NCI-H1105 treated with DMSO at 0.1 percent for 48 hours (cell line): ENCODE results near the gene HECW1.
A peak's percentile ranks its signal among the peaks of the same experiment; 100 is the strongest.

Experiments used
- DNase-seq: peaks from one replicate; lab custom pipeline; 2025; lab: John Stamatoyannopoulos, UW

The HECW1 gene

GRCh38 chr7:43372676-43373355 lies 260.4 kb downstream of the HECW1 start:
- DNase-seq, result no peak

- peak; percentile 37 for DNase-seq
Observed at GRCh38 chr7:43377196-43377960, 264.9 kb downstream of the HECW1 start.

DNA sequence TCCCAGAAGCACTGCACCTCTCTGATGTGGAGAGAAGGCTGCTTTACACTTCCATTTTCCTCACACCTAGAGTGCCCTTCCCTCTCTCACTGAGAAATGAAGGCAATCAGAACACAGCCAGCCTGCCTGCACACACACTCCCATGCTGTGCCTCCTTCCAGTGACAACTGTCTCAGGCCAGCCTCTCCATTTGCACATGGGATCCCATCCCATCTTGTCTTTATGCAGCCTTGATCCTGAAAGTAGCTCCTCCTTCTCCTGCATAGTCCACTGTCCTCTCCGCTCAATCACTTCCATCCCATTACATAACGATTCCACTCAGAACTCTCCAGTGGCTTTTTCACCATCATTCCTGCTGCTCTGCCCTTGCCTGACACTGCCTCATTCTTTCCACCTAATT lies 266.8 kb downstream of the HECW1 start:
- no peak for DNase-seq

- DNase-seq, result no peak
Observed at GRCh38 chr7:43384616-43385308, 272.3 kb downstream of the HECW1 start.

DNA sequence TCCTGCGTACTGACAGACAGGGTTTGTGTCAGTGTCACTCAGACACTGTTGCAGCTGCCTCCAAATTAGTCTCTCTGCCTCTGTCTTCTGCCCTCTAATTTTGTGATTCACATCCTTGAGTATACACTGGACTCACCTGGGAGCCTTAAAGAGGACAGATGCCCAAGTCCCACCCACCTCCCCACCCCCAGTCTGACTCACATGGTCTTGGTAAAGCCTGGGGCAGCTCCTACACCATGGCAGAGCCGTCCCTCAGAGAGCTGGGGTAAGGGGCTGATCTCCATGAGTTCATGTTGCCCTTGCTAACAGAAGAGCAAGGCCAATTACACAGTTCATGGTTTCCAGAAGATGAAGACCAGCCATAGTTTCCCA lies 272.8 kb downstream of the HECW1 start:
- DNase-seq, result no peak

DNA sequence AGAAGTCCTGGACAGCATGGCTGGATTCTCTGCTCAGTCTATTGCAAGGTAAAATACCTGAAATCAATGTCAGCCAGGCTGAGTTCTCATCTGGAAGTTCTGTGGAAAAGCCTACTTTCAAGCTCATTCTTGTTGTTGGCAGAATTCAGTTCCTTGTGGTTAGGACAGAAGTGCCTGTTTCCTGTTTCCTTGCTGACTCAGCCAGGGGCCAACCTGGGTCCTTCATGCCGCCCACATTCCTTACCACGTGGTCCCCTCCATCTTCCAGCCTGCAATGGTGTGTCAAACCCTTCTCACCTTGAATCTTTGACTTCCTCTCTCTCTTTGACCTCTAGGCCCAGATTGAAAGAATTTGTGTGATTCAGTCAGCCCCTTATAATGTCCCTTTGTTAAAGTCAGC lies 273.4 kb downstream of the HECW1 start:
- DNase-seq, result no peak

GRCh38 chr7:43387932-43388331 lies 275.5 kb downstream of the HECW1 start:
- peak; percentile 14 for DNase-seq

GRCh38 chr7:43390576-43390975 lies 278.1 kb downstream of the HECW1 start:
- no peak for DNase-seq

DNA sequence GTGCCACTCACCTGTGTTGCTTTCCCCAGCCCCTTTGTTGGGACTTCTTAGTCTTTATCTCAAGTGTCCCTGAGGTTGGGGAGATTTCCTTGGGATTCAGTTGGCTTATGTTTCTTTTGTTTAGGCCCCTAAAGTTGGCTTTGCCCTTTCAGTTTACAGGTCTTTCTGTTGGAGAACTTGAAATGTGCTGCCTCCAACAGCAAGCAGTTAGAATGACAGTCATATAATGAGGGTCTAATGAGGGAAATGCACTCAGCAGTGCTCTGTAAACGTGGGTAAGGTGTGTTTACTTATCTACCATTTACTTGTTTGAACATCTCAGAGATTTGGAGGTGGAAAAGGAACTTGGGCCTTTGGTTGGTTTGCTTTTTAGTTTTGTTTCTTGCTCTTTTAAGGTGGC lies 279.1 kb downstream of the HECW1 start:
- no peak for DNase-seq

DNA sequence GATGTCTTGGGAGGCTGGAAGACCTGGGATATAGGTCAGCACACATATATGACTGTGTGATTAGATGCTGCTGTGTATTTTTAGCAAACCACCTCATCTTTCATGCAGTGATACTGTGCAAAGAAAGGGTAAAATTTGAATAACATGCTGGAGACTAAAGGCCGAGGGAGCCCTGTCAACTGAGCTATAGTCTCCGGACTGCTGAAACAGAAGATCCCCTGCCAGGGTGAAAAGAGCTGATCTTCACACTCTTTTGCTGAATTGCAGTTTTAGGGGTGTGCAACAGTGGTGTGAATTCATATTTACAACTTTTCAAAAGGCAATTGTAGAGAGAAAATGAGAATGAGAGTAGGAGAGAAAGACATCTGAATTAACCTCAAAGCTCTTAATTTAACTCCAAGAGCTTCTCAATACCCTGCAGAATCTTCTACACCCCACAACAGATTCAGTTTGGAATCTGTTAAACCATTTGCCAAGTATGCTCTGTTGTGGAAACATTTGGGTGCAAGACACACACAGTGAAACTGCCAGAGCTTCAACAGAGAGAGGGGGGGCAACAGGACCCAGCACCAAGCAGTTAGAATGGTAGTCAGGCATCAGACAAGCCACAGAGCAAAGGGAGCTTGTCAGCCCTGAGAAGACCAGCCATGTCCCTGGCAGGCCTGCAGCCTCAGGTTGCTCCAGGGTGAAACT lies 280.3 kb downstream of the HECW1 start:
- no peak for DNase-seq

GRCh38 chr7:43394441-43395130 lies 282.1 kb downstream of the HECW1 start:
- DNase-seq, result no peak

DNA sequence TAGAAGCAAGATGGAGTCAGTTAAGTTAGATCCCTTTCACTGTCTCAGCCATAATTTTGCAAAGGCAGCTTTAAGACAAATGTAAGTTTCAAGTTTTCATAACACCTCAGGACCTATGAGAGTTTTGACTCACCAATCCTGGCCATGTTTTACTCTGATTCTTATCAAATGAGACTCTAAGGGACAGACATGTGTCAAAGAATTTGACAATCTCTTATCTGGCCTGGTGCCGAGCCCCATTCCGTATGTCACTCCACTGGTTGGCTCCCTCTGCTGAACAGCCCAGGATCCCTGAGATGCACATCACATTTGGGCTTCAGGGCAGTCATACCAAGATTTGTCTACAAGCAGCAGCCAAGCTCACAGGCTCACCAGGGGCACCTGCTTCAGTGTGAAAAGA lies 282.9 kb downstream of the HECW1 start:
- no peak for DNase-seq

DNA sequence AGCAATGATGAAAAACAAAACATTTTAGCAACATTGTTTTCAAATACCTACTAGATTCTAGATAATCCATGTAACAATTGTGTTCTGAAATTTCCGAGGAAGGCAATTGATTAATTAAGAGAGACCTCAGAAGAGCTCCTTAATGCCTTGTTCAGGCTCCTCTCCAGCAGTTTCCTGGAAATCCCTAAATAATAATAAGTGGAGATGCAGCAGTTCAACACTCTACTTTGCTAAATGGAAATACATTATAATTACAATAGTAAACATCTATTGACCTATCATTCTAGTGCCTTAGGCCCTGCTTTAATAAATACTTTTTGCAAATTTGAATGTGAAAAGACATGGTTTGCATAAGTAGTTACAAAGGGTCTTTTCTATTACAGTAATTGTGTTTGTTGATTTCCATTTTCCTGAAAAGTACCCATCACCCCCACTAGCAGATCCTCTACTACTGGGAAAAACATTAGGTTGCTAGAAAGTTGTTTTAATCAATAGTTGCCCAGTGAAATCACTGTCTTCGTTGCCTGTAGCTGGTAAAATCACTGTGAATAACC lies 283.8 kb downstream of the HECW1 start:
- no peak for DNase-seq

GRCh38 chr7:43398831-43399230 lies 286.4 kb downstream of the HECW1 start:
- no peak for DNase-seq

DNA sequence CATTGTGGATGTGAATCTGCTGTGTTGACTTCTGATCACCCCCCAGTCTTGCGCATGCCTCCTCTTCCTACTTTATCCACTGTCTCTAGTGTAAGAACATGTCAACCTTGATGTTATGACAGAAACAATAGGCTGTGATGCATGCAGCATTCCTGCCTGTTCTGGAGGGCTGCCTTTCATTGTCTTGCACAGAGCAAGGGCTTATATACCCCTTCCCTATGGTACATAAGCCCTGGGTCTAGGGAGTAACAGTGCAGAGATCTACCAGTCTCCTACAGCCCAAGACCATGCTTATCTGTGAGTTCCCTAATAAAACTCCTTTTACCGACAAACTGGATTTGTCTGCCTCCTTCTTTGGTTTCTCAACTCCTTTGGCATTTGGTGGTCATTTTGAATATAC lies 293.5 kb downstream of the HECW1 start:
- no peak for DNase-seq

DNA sequence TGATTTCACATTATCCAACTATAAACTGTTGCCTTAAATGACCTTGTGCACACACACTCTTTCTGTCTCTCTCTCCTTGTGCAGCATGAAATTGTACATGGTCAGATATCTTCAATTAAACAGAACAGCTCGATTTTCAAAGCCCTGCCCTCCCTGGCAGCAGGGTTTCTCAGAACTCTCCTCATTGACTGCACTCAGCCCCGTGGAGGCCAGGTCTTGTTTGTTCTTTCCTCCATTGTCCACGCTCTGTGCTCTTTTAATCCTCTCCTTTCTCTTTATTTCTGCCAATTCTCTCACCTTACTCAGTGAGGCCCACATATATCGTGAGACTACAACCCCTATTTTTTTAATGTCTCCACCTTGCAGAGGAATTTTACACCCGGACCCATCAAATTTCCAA lies 294.5 kb downstream of the HECW1 start:
- no peak for DNase-seq

DNA sequence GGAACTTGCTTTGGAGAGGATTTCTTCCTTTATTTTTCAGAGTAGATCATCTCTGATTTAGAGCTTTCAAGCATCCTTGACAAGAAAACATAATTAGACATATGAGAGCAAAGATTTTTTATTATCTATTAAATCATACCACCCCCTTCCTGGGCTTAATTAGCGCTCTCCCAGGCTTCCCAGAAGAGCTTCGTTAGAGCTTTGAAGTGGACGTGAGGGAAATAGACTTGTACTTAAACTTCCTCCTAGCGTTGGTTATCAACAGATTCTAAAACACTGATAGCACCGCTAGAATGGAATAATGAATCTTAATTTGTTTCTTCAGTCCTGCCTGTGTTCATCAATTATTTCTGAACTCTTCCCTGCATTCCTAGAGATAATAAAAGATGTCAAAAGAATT lies 296.5 kb downstream of the HECW1 start:
- DNase-seq, result no peak

- no peak for DNase-seq
Observed at GRCh38 chr7:43417455-43417854, 305.0 kb downstream of the HECW1 start.

DNA sequence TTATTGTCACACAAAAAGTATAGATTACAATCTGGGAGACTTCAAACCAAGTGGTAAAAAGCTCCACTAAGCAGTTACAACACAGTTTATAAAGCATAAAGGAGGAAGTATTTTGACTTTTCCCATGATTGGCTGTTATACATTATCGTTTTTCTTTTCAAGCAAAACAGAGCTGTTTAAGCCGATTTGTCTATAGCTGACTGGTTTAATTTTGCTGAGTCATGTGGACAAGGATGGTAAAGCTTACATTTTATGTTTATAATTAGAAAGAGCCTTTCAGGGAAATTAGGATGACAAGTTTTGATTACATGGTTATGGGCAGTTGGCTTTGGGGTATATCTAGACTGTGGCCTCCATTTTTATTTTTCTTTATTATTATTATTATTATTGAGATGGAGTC lies 318.0 kb downstream of the HECW1 start:
- DNase-seq, result no peak

GRCh38 chr7:43431020-43431595 lies 318.7 kb downstream of the HECW1 start:
- DNase-seq, result no peak

GRCh38 chr7:43433639-43434038 lies 321.2 kb downstream of the HECW1 start:
- no peak for DNase-seq
